Neuronal stem cell (in vitro differentiated cells): ENCODE measurements around the gene RASSF9.
A peak's percentile ranks its signal among the peaks of the same experiment; 100 is the strongest.

Experiments used
- DNase-seq: peaks from one replicate; pipeline ENCODE4 v3.0.0-alpha.2; 2013; ENCODE audit warnings: low spot score
- H2AFZ ChIP-seq: one replicate; pipeline ENCODE4 v1.6.1; 2013; ENCODE audit warnings: mild to moderate bottlenecking, low read length, inconsistent platforms
- H2AK5ac ChIP-seq: 2 replicates; pipeline ENCODE4 v1.6.1; 2013; ENCODE audit warnings: low read depth, mild to moderate bottlenecking, inconsistent platforms, low read length, moderate library complexity, mixed read lengths
- H2BK120ac ChIP-seq: 2 replicates; pipeline ENCODE4 v1.6.1; 2013; ENCODE audit warnings: low read depth, mild to moderate bottlenecking, inconsistent platforms, low read length, moderate library complexity, mixed read lengths
- H2BK12ac ChIP-seq: one replicate; pipeline ENCODE4 v1.6.1; 2013; ENCODE audit warnings: low read length, inconsistent platforms
- H2BK15ac ChIP-seq: 2 replicates; pipeline ENCODE4 v1.6.1; 2013; ENCODE audit warnings: mild to moderate bottlenecking, low read length, inconsistent platforms, mixed read lengths
- H2BK5ac ChIP-seq: one replicate; pipeline ENCODE4 v1.6.1; 2013; ENCODE audit warnings: inconsistent platforms, mild to moderate bottlenecking, low read length, moderate library complexity
- H3K14ac ChIP-seq: one replicate; pipeline ENCODE4 v1.6.1; 2013; ENCODE audit warnings: low read length, inconsistent platforms
- H3K18ac ChIP-seq: 2 replicates; pipeline ENCODE4 v1.6.1; 2013; ENCODE audit warnings: low read length, inconsistent platforms
- H3K23ac ChIP-seq: 2 replicates; pipeline ENCODE4 v1.6.1; 2013; ENCODE audit warnings: low read depth, mild to moderate bottlenecking, mixed read lengths, low read length, inconsistent platforms; ENCODE audit not compliant: poor library complexity
- H3K27ac ChIP-seq: replicated peaks from 3 replicates; pipeline ENCODE4 v1.5.1; 2013; ENCODE audit warnings: low read length, inconsistent platforms
- H3K27me3 ChIP-seq, 3 experiments: 2 replicates each; pipeline ENCODE4 v1.6.1; 2013; ENCODE audit warnings: low read length in 3 of 3, mild to moderate bottlenecking in 2 of 3, inconsistent platforms in 1 of 3, low read depth in 1 of 3, mixed read lengths in 1 of 3, moderate library complexity in 1 of 3; ENCODE audit not compliant: control insufficient read depth in 3 of 3, insufficient read depth in 3 of 3
- H3K36me3 ChIP-seq, 2 donors: replicated peaks in 1 of 2; 2 replicates each; pipeline ENCODE4 v1.6.1; 2013; ENCODE audit warnings: low read length in 2 of 2; ENCODE audit not compliant: control insufficient read depth in 2 of 2, insufficient read depth in 2 of 2
- H3K4ac ChIP-seq: 2 replicates; pipeline ENCODE4 v1.6.1; 2013; ENCODE audit warnings: inconsistent platforms, mild to moderate bottlenecking, low read length, moderate library complexity
- H3K4me1 ChIP-seq, 2 donors: 1 replicate in 1 of 2; 2 replicates in 1 of 2; pipeline ENCODE4 v1.6.1; 2013; ENCODE audit warnings: low read length in 2 of 2, low read depth in 1 of 2; ENCODE audit not compliant: control insufficient read depth in 2 of 2, insufficient read depth in 1 of 2
- H3K4me2 ChIP-seq: one replicate; pipeline ENCODE4 v1.6.1; 2013; ENCODE audit warnings: mild to moderate bottlenecking, low read length, inconsistent platforms; ENCODE audit not compliant: insufficient read depth, poor library complexity, severe bottlenecking
- H3K4me3 ChIP-seq, 2 donors: 2 replicates each; pipeline ENCODE4 v1.5.1; 2013; ENCODE audit warnings: low read length in 2 of 2, mild to moderate bottlenecking in 2 of 2, inconsistent platforms in 1 of 2, moderate library complexity in 1 of 2
- H3K79me1 ChIP-seq: one replicate; pipeline ENCODE4 v1.6.1; 2013; ENCODE audit warnings: low read depth, mild to moderate bottlenecking, inconsistent platforms, low read length, moderate library complexity
- H3K9ac ChIP-seq: one replicate; pipeline ENCODE4 v1.6.1; 2013; ENCODE audit warnings: mild to moderate bottlenecking, low read depth, low read length, inconsistent platforms; ENCODE audit not compliant: poor library complexity
- H3K9me3 ChIP-seq, 2 donors: replicated peaks in 1 of 2; 2 replicates each; pipeline versions ENCODE3 to v1.6.1; 2013; ENCODE audit warnings: low read length in 2 of 2, mild to moderate bottlenecking in 2 of 2, inconsistent platforms in 1 of 2, low read depth in 1 of 2, mixed read lengths in 1 of 2, moderate library complexity in 1 of 2; ENCODE audit not compliant: control insufficient read depth in 2 of 2, insufficient read depth in 1 of 2
- H4K8ac ChIP-seq: one replicate; pipeline ENCODE4 v1.6.1; 2013; ENCODE audit warnings: low read depth, mild to moderate bottlenecking, inconsistent platforms, low read length, moderate library complexity
- H4K91ac ChIP-seq: one replicate; pipeline ENCODE4 v1.6.1; 2013; ENCODE audit warnings: low read length, low read depth, mild to moderate bottlenecking, inconsistent platforms; ENCODE audit not compliant: poor library complexity
- WGBS, 2 donors: extraction: QIAGEN DNeasy Blood & Tissue Kit; methylation state at CpG; one replicate each; pipeline ENCODE4 v1.1.7; 2013; ENCODE audit warnings: missing lambda C conversion rate in 2 of 2, mixed read lengths in 1 of 2; ENCODE audit not compliant: insufficient read length in 2 of 2, insufficient replicate concordance in 1 of 2; ENCODE audit errors: extremely low coverage in 2 of 2; 5-methylcytosine and 5-hydroxymethylcytosine counted together

RASSF9 gene

GRCh38 chr12:85794531-85794930, 41.7 kb downstream of the RASSF9 start:
- no peak overlapping the region for H3K4me3 ChIP-seq
- WGBS, 2 donors, result no CpG with 5 or more reads among the region's 1 CpG

GRCh38 chr12:85784096-85784720, 52.0 kb downstream of the RASSF9 start:
- H3K14ac ChIP-seq, result no peak overlapping the region
- H3K18ac ChIP-seq, result no peak overlapping the region
- no peaks in the 10 kb centered on the region for H3K9me3 ChIP-seq
- H2AK5ac ChIP-seq, result no peak overlapping the region
- no peak overlapping the region for H4K8ac ChIP-seq
- H3K27me3 ChIP-seq, result no peaks in the 10 kb centered on the region
- H2BK5ac ChIP-seq, result no peak overlapping the region
- no peak overlapping the region for H2BK120ac ChIP-seq
- H3K4me2 ChIP-seq, result no peak overlapping the region
- H3K79me1 ChIP-seq, result no peaks in the 10 kb centered on the region
- no peaks in the 10 kb centered on the region for H3K4me1 ChIP-seq
- DNase-seq, result no peak
- no peak overlapping the region for H3K27ac ChIP-seq
- no peak overlapping the region for H2BK12ac ChIP-seq
- no peak overlapping the region for H3K4ac ChIP-seq
- no peak overlapping the region for H4K91ac ChIP-seq
- no peak overlapping the region for H2BK15ac ChIP-seq
- H3K36me3 ChIP-seq, result no peaks in the 10 kb centered on the region
- no CpG with 5 or more reads among the region's 2 CpGs for WGBS, 2 donors
- H3K23ac ChIP-seq, result no peak overlapping the region
- no peak overlapping the region for H3K4me3 ChIP-seq
- no peak overlapping the region for H3K9ac ChIP-seq
- no peak overlapping the region for H2AFZ ChIP-seq

More at GRCh38 chr12:85794531-85794930, 41.7 kb downstream of the RASSF9 start:
- Histone ChIP-seq H3K4me1 (peaks cover 0 to 3% of the 10 kb centered on the region in 2 donors), H3K23ac (no peak overlapping the region), H3K36me3 (no peaks in the 10 kb centered on the region), H3K79me1 (no peaks in the 10 kb centered on the region), H3K18ac (no peak overlapping the region), H3K27ac (peak overlapping the region; percentile 2), H2BK12ac (no peak overlapping the region), H2AFZ (no peak overlapping the region), H2AK5ac (no peak overlapping the region), H3K9me3 (no peaks in the 10 kb centered on the region), H2BK120ac (no peak overlapping the region), H4K8ac (no peak overlapping the region), H3K27me3 (no peaks in the 10 kb centered on the region), H3K9ac (no peak overlapping the region), H4K91ac (no peak overlapping the region), H3K4me2 (no peak overlapping the region), H2BK15ac (no peak overlapping the region), H3K14ac (no peak overlapping the region), H3K4ac (no peak overlapping the region), H2BK5ac (no peak overlapping the region)
- peak; percentile 4 for DNase-seq

GRCh38 chr12:85782711-85783110, 53.5 kb downstream of the RASSF9 start:
- H4K8ac ChIP-seq, result no peak overlapping the region
- H2AFZ ChIP-seq, result no peak overlapping the region
- H3K9ac ChIP-seq, result no peak overlapping the region
- no peak overlapping the region for H3K18ac ChIP-seq
- no peaks in the 10 kb centered on the region for H3K27me3 ChIP-seq
- DNase-seq, result no peak
- no peak overlapping the region for H3K4ac ChIP-seq
- no peak overlapping the region for H2BK5ac ChIP-seq
- no CpG with 5 or more reads among the region's 1 CpG for WGBS, 2 donors
- no peaks in the 10 kb centered on the region for H3K36me3 ChIP-seq
- no peak overlapping the region for H2BK120ac ChIP-seq
- H3K23ac ChIP-seq, result no peak overlapping the region
- no peak overlapping the region for H2BK15ac ChIP-seq
- no peak overlapping the region for H3K4me3 ChIP-seq
- H3K9me3 ChIP-seq, result no peaks in the 10 kb centered on the region
- H2BK12ac ChIP-seq, result no peak overlapping the region
- H2AK5ac ChIP-seq, result no peak overlapping the region
- H3K27ac ChIP-seq, result no peak overlapping the region
- no peaks in the 10 kb centered on the region for H3K79me1 ChIP-seq
- no peak overlapping the region for H3K4me2 ChIP-seq
- H3K4me1 ChIP-seq, result no peaks in the 10 kb centered on the region
- no peak overlapping the region for H4K91ac ChIP-seq
- H3K14ac ChIP-seq, result no peak overlapping the region

GRCh38 chr12:85781766-85782165, 54.4 kb downstream of the RASSF9 start:
- Histone ChIP-seq H3K9ac (no peak overlapping the region), H4K91ac (no peak overlapping the region), H3K4ac (no peak overlapping the region), H3K27me3 (no peaks in the 10 kb centered on the region), H2BK12ac (no peak overlapping the region), H2BK120ac (no peak overlapping the region), H3K4me1 (no peaks in the 10 kb centered on the region), H4K8ac (no peak overlapping the region), H3K27ac (no peak overlapping the region), H2AFZ (no peak overlapping the region), H3K36me3 (no peaks in the 10 kb centered on the region), H3K4me3 (no peak overlapping the region), H2AK5ac (no peak overlapping the region), H2BK5ac (no peak overlapping the region), H3K9me3 (no peaks in the 10 kb centered on the region), H3K23ac (no peak overlapping the region), H2BK15ac (no peak overlapping the region), H3K4me2 (no peak overlapping the region), H3K79me1 (no peaks in the 10 kb centered on the region), H3K14ac (no peak overlapping the region), H3K18ac (no peak overlapping the region)
- no peak for DNase-seq
